ENCODE data around the gene OTUD1.

Gene OTUD1

DNA sequence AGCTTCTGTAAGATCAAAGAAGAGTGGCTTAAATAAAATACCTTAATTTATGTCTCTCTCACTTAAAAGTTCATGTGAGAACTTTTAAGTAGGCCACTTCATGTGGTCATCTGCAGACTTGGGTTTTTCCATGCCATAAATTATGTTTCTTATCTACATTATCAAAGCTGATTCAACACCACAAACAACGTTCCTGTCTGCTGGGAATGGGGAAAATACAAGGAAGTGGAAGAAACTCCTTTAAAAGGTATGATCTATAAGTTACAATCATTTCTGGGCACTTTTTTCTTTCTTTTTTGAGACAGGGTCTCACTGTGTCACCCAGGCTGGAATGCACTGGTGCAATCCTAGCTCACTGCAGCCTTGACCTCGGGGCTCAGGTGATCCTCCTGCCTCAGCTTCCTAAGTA lies 16.9 kb upstream of the OTUD1 start:
- no peak for DNase-seq

DNA sequence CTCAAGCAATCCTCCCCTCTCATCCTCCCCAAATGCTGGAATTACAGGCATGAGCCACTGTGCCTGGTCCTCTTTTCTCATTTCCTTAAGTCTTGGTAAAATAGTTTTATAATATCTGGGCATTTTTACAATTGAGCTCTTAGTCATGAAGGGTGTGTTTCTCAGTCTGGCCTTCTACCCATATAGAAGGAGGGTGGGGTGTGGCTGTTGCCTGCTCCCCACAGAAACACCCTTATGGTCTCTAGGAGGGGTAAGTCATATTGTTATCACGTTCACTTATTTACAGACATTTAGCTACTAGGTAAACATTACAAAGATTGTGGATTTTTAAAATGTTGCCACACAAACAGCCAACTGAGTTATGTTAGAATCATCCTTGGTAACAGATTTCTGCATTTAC lies 6.7 kb upstream of the OTUD1 start:
- no peak for DNase-seq

DNA sequence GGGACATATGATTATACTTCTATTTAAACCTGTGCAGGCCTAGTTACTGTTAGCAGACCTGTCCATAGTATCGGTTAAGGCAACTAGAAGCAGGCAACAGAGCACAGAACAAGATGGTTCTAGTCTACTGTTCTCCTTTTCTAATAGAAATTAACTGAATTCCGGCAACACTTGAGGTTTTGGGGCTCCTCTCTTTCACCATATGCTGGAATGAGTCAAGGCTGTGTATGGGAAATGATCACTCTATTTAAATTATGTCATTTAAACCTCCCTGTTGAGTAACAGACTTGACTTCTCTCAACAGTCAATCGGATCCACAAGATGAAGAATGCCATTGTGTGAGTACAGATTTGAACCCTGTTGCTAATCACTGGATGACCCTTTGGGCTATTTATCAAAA lies 6.2 kb upstream of the OTUD1 start:
- DNase-seq = no peak

DNA sequence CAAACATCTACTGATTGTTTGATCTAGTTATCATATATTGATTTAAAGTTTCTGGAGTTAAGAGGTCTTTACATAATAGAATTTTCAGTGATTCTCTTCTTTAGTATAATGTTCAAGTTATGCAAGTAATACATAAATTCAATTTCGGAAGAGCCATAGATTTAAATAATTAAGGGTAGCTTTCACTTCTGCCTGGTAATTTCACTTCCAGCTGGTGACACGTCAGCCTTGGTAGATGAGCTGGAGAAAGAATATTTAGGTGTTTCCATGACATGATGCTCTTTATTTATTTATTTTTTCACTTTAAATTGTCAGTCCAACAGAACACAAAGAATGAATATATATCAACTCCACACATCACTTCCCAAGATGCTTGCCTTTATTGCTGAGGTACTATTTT lies 5.2 kb upstream of the OTUD1 start:
- no peak for DNase-seq

DNA sequence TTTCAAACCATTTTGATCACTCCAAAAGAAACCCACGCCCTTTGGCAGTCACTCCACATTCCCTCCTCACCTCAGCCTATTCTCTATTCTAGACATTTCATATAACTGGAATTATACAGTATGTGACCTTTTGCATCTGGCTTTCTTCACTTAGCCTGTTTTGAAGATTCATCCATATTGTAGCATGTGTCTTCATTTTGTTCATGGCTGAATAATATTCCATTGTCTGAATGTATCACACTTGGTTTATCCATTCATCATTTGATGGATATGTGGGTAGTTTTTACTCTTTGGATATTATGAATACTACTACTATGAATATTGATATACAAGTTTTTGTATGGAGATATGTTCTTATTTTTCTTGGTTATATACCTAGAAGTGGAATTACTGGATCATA lies 3.5 kb upstream of the OTUD1 start:
- DNase-seq = no peak

DNA sequence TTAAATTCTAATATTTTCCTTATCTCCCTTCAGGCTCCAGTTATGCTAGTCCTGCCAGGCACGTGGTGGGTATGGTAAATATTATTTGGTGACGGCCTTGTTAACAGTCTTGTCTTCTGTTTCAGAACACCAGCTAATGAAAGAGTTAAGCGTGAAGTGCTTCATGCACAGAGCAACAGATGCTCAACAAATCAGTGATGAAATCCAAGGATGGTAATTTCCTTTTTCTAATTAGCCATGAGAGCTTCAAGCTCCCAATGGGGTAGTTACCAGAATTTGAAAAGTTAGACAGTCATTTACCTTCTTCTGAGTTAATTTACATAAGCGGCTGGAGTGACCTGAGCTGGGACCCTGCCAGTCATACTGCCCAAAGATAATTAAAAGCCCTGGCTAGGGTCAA lies 1.9 kb upstream of the OTUD1 start:
- DNase-seq = no peak

DNA sequence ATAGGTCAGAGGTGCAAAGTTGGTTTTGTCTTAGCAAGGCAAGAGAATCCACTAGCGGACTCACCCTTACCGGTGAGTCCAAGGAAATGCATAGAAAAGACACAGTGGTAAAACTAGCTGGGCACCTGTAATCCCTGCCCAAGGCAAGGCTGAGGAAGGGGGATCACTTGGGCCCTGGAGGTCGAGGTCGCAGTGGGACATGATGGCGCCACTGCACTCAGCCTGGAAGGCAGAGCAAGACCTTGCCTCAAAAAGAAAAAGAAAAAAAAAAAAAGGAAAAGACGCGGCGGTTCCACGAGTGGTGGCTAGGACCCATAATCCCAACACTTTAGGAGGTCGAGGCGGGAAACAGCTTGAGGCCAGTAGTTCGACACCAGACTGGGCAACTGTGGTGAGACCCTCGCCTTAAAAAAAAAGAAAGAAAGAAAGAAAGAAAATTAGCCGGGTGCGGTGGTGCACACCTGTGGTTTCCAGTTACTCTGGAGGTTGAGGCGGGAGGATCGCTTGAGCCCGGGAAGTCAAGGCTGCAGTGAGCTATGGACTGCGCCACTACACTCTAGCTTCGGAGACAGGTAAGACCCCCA lies 820 bp upstream of the OTUD1 start:
- DNase-seq = no peak

DNA sequence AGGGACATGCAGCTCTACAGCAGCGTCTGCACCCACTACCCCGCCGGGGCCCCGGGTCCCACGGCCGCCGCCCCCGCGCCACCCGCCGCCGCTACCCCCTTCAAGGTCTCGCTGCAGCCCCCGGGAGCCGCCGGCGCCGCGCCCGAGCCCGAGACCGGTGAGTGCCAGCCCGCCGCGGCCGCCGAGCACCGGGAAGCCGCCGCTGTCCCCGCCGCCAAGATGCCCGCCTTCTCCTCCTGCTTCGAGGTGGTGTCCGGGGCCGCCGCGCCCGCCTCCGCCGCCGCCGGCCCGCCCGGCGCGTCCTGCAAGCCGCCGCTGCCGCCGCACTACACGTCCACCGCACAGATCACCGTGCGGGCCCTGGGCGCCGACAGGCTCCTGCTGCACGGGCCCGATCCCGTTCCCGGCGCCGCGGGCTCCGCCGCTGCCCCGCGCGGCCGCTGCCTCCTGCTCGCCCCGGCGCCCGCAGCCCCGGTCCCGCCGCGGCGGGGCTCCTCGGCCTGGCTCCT lies 631 bp downstream of the OTUD1 start:
- DNase-seq = peak; percentile 6

DNA sequence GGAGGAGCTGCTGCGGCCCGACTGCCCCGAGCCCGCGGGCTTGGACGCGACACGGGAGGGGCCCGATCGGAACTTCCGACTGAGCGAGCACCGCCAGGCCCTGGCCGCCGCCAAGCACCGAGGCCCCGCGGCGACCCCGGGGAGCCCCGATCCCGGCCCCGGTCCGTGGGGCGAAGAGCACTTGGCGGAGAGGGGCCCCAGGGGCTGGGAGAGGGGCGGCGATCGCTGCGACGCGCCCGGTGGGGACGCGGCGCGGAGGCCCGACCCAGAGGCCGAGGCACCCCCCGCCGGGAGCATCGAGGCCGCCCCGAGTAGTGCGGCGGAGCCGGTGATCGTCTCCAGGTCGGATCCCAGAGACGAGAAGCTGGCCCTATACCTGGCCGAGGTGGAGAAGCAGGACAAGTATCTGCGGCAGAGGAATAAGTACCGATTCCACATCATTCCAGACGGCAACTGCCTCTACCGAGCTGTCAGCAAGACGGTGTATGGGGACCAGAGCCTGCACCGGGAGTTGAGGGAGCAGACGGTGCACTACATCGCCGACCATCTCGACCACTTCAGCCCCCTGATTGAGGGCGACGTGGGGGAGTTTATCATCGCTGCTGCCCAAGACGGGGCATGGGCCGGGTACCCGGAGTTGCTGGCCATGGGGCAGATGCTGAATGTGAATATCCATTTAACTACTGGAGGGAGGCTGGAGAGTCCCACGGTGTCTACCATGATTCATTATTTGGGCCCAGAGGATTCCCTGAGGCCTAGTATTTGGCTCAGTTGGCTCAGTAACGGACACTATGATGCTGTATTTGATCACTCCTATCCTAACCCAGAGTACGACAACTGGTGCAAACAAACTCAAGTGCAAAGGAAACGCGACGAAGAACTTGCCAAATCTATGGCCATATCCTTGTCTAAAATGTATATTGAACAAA lies 1.4 kb downstream of the OTUD1 start:
- peak; percentile 12 for DNase-seq

DNA sequence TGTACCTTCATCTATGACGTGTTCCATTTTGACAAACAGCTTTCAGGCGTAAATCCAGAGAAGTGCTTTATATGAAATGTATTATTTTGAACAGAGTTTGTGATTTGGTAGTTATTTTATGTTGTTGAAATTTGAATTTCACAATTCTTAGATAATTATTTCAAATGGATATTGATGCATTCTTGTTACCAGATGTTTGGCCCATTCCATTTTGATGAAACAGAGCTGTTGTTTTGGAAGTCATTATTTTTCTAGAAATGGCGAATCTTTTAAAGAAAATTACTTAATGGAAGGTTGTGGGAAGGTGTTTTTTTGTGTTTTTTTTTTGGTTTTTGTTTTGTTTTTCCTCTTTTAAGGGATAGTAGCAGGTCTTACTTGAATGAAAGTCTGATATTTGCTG lies 2.4 kb downstream of the OTUD1 start:
- no peak for DNase-seq

DNA sequence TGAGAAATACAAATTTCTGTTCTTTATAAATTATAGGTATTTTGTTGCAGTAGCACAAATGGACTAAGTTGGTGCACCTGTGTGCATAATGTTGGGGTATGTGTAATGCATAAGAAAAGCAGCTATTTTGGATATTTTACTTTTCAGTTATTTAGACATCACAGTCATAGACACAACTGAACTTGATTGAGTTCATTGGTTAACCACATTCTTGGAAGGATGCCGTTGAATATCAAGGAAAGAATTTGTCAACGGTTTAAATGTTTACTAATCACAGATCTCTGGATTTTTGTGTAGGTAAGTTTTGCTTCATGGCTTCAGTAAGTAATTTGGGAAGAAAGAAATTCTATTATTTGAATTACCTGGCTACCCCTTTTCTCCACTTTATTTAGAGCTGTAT lies 4.1 kb downstream of the OTUD1 start:
- no peak for DNase-seq

DNA sequence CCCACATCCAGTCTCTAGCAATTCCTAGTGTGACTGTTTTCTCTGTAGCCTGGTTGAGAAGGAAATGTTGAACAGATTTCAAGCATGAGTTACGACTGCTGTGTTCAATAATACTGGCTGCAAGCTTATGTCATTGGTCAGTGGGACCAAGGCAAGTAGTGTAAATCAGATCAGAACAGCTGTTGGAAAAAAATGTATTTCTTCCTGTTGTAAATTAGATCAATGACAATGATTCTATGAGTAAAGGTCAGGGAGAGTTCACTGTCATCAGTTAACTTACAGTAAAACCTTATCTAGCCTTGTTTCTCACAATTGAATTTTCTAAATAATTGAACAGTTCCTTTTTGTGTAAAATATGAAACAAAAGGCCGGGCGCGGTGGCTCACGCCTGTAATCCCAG lies 6.7 kb downstream of the OTUD1 start:
- no peak for DNase-seq

DNA sequence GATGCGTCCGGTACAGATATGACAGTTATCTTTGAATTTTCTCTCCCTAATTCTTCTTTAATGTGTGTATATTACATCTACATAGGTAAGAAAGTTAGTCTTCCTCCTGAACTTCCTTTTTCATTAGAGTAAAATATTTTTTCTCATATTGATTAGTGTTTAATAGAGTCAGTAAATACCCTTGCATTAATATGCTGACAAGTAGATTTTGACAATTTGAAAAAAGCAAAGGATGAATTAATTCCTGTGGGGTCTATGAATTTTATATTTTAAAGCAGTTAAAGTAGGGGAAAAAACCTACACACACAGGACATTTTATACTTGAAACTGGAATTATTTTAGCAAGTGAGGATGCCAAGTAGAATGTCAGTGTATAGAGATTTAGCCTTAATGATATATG lies 9.4 kb downstream of the OTUD1 start:
- no peak for DNase-seq

DNA sequence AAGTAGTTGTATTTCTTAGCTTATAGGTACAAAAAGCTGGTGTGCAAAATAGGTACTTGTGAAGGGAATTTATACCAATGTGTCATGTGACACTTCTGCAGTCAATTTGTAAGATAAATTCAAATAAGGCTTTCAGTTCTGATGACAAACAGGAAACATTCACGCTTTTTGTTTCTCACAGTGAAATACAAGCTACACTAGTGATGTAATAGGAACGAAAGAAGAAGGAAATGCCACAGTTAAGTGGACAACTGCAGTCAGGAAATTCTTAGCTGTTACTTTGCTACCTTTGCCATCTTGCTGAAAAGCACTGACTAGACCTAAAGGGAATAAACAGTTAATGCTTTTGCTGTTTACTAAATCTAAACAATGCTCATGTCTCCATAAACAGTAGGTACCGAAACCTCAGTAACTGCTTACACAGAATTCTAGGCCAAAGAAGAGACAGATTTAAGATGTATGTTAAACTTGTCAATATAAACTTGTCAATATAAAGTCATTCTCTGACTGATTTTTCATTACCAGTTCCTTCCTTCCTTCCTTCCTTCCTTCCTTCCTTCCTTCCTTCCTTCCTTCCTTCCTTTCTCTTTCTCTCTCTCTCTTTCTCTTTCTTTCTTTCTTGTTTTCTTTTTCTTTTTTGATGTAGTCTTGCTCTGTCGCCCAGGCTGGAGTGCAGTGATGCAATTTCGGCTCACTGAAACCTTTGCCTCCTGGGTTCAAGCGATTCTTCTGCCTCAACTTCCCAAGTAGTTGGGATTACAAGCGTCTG lies 10.1 kb downstream of the OTUD1 start:
- DNase-seq = no peak

DNA sequence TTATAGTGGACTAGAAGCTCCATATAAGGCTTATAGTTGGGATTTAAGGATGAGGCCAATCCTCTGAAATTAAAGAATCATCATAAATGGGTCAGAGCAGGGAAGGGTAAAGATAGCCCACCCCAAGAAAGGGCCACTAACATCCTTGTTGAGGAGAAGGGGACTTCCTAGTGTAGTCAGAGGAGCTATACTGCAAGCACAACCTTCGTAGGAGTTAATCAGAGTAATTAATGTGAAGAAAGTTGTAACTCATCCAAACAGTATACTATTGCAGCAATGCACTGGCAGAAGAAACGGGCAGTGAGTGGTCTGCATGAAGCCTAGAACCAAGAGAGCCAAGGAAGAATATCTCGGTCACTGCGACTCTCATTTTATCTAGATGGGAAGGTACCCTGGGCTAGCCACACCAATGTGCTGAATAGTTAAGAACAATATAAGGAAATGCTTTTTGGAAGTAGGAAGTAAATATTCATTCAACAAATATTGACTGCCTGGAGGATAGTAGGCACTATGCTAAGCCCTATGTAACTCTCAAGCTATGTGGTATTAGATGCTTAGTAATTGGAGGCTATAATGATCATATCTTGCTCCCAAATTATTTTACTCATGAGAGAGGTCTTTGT lies 13.3 kb downstream of the OTUD1 start:
- no peak for DNase-seq

DNA sequence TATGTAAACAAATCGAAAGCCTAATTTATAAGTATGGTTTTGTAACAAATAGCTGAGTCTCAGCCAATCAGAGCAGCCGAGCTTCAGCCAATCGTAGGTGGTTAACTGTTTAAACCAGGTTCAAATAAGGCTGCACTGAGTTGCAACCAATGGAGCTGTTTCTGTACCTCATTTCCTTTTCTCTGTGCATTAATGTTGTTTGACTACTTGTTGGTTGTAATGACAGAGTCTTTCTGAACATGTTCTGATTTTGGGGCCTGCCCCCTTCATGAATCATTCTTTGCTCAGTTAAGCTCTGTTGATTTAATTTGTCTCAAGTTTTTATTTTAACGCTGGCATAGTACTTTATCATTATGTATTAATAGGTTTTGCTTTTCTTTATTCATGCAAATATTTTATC lies 14.6 kb downstream of the OTUD1 start:
- no peak for DNase-seq

DNA sequence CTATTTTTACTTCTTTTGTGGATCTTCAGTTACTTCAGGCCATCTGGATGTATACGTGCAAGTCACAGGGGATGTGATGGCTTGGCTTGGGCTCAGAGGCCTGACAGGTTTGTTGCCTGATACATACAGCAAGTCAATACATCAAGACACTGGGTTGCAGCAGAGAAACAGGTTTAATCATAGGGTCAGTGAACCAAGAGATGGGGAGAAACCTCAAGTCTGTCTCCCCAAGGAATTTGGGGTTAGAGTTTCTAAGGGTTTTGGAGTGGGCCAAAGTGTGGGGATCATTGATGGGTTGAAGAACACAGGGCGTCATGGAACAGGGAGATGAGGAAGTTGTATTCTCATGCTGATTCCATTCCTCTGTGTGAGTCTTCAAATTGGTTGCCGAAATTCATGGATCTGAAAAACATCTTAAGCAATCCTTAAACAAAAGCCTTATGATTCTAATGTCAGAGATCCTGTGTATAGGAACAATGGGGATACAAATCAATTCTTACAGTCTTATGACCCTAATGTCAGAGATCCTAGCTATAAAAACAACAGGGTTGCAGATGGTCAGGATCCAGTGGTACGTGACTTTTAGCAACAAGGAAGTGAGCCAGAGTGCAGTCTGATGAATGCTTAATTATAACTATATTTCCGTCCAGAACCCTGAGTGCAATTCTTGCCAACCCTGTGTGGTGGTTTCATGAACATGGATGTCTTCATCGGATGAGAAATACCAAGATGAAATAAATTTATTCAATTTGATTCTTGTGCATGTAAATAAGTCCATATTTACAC lies 18.9 kb downstream of the OTUD1 start:
- DNase-seq = no peak

DNA sequence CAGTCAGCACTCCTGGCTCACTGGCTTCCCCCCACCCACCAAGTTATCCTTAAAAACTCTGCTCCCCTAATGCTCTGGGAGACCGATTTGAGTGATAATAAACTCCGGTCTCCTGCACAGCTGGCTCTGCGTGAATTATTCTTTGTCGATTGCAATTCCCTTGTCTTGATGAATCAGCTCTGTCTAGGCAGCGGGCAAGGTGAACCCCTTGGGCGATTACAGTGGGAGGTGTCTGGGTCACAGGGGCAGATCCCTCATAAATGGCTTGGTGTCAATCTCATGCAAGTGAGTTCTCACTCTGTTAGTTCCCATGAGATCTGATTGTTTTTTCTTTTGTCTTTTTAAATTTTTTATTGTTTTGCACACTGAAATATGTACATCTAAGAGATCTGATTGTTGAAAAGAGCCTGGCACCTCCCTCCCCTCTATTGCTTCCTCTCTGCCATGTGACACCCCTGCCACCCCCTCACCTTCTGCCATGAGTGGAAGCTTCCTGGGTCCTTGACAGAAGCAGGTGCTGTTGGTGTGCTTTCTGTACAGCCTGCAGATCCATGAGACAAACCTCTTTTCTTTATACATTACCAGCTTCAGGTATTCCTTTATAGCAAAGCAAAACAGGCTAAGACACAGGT lies 20.5 kb downstream of the OTUD1 start:
- no peak for DNase-seq

DNA sequence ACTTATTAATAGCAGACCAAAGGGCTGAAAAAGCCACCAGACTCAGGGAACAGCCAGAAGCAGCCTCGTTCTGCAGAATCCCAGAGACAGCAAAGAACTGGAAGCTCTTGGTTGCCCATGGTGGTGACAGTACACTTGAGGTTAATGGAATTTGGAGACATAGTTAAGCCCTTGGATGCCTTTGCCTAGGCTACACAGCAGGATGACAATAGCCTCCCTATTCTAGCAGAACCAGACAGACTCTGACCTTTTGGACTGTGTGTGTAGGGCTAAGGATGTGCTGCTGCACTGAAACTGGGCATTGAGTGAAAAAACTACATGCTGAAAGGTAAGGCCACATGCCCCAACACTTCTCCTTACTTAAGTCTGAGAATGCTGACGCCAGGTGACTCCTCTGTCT lies 22.7 kb downstream of the OTUD1 start:
- DNase-seq = no peak

DNA sequence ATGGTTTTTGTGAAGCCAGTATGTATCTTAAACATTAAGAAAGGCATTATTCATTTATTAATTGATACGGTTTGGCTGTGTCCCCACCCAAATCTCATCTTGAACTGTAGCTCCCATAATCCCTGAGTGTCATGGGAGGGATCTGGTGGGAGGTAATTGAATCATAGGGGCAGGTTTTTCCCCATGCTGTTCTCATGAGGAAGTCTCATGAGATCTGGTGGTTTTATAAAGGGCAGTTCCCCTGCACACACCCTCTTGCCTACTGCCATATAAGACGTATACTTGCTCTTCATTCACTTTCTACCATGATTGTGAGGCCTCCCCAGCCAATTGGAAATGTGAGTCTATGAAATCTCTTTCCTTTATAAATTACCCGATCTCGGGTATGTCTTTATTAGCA lies 28.1 kb downstream of the OTUD1 start:
- DNase-seq = no peak

DNA sequence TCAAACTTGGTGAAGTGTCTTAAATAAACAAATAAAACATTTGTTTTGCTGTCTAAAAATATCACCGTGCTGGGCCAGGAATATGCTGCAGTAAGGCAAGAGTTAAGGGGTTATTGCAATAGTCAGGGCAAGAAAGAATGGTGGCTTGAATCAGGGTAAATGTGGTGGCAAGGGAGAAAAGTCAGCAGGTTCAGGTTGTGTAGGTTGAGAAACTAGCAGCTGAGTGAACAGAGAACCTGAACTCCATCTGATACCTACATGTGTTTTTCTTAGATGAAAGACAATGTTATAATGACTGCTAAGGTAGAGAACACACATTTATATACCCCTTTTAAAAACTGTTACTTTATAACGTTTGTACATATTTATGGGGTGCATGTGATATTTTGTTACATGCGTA lies 28.7 kb downstream of the OTUD1 start:
- no peak for DNase-seq
